Karpas-422 (cell line): ENCODE data around the gene PRCD. TPM values are rescaled to one million over a fixed set of nuclear protein-coding genes. Genes with fewer than 3 reads are reported as not detected.

Experiments used
- DNase-seq: peaks from one replicate; pipeline ENCODE4 v3.0.0-alpha.2; 2015
- H2AFZ ChIP-seq: fragments of 200-600 bp; sonication (generic); 2 replicates; pipeline ENCODE4 v1.6.1; 2014; ENCODE audit warnings: antibody characterized with exemption, low read length, mixed read lengths
- H3K27ac ChIP-seq: fragments of 200-600 bp; sonication (generic); 2 replicates; pipeline ENCODE4 v1.5.1; 2014; ENCODE audit warnings: mild to moderate bottlenecking, low read length, moderate library complexity
- H3K27me3 ChIP-seq: fragments of 200-600 bp; sonication (generic); 2 replicates; pipeline ENCODE4 v1.6.1; 2014; ENCODE audit warnings: low read length, mixed read lengths
- H3K36me3 ChIP-seq: fragments of 200-600 bp; sonication (generic); 2 replicates; pipeline ENCODE4 v1.6.1; 2014; ENCODE audit warnings: low read length, mixed read lengths; ENCODE audit not compliant: insufficient read depth
- H3K4me1 ChIP-seq: fragments of 200-600 bp; sonication (generic); 2 replicates; pipeline ENCODE4 v1.6.1; 2014; ENCODE audit warnings: mild to moderate bottlenecking, low read length, mixed read lengths
- H3K4me2 ChIP-seq: fragments of 200-600 bp; sonication (generic); 2 replicates; pipeline ENCODE4 v1.6.1; 2014; ENCODE audit warnings: low read length, low read depth, mild to moderate bottlenecking; ENCODE audit not compliant: poor library complexity, severe bottlenecking
- H3K4me3 ChIP-seq: fragments of 200-600 bp; sonication (generic); 2 replicates; pipeline ENCODE4 v1.5.1; 2014; ENCODE audit warnings: mild to moderate bottlenecking, antibody characterized with exemption, low read length, mixed read lengths
- H3K79me2 ChIP-seq: fragments of 200-600 bp; sonication (generic); 2 replicates; pipeline ENCODE4 v1.6.1; 2014; ENCODE audit warnings: mild to moderate bottlenecking, low read length, mixed read lengths
- H3K9ac ChIP-seq: fragments of 200-600 bp; sonication (generic); 2 replicates; pipeline ENCODE4 v1.6.0; 2014; ENCODE audit warnings: low read length
- H3K9me2 ChIP-seq: fragments of 200-600 bp; sonication (generic), shearing (Covaris generic); replicated peaks from 2 replicates; pipeline ENCODE4 v1.6.0; 2014; ENCODE audit warnings: mild to moderate bottlenecking, low read length, moderate library complexity; ENCODE audit not compliant: insufficient read depth
- H3K9me3 ChIP-seq: fragments of 300-700, 200-600 bp; sonication (generic); 2 replicates; pipeline ENCODE4 v1.6.1; 2014; ENCODE audit warnings: low read length, mixed read lengths
- H4K20me1 ChIP-seq: fragments of 200-600 bp; sonication (generic); 2 replicates; pipeline ENCODE4 v1.6.1; 2014; ENCODE audit warnings: mild to moderate bottlenecking, antibody characterized with exemption, low read length, low read depth; ENCODE audit not compliant: insufficient read depth
- total RNA-seq: library from RNA; depleted of rRNA; stranded (reverse); fragments of >200 nt; shearing (Covaris generic); gene quantifications from 2 replicates; pipeline ENCODE4 v1.2.3, GENCODE V29; 2014; ENCODE audit warnings: low replicate concordance

Gene PRCD
- total RNA-seq, 1 experiment from 2014 or later: 0.37 TPM

DNA sequence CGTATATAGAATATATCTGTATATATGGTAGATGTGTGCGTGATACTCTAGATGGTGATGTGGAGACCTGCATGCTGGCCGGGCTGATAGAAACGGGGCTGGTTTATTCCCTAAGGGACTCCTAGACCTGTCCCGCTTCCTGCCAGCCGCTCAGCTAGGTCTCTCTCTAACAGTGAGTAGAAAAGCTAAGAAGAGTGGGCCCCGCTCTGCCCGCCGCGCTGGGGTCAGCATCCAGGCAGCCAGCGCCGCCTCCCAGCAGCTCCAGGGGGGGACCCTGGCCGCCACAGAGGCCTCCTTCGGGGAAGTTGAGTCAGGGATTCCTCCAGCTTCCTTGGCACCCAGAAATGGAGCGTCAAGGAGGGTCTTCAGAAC, 11.7 kb upstream of the PRCD start:
- DNase-seq: peak; percentile 86
- no peaks in the 10 kb centered on the region for H3K9me2 ChIP-seq
- H3K4me2 ChIP-seq: peak overlapping the region; percentile 78
- H4K20me1 ChIP-seq: no peaks in the 10 kb centered on the region
- H3K36me3 ChIP-seq: no peaks in the 10 kb centered on the region
- peak overlapping the region; percentile 93; the same call in 1 of the 2 replicates for H2AFZ ChIP-seq
- H3K4me1 ChIP-seq: peaks cover 29% of the 10 kb centered on the region
- H3K27ac ChIP-seq: peak overlapping the region; percentile 65
- H3K4me3 ChIP-seq: peak overlapping the region; percentile 67
- no peaks in the 10 kb centered on the region for H3K27me3 ChIP-seq
- H3K9me3 ChIP-seq: no peaks in the 10 kb centered on the region
- H3K79me2 ChIP-seq: no peaks in the 10 kb centered on the region
- H3K9ac ChIP-seq: peak overlapping the region; percentile 77

GRCh38 chr17:76528528-76529223, 11.2 kb upstream of the PRCD start:
- no peaks in the 10 kb centered on the region for H3K9me2 ChIP-seq
- H3K4me2 ChIP-seq: peak overlapping the region; percentile 78
- H4K20me1 ChIP-seq: no peaks in the 10 kb centered on the region
- H2AFZ ChIP-seq: peak overlapping the region; percentile 93
- H3K9ac ChIP-seq: peak overlapping the region; percentile 77
- H3K4me1 ChIP-seq: peaks cover 26% of the 10 kb centered on the region
- no peaks in the 10 kb centered on the region for H3K79me2 ChIP-seq
- no peaks in the 10 kb centered on the region for H3K36me3 ChIP-seq
- peak overlapping the region; percentile 67 for H3K4me3 ChIP-seq
- H3K27me3 ChIP-seq: no peaks in the 10 kb centered on the region
- H3K27ac ChIP-seq: peak overlapping the region; percentile 65
- no peaks in the 10 kb centered on the region for H3K9me3 ChIP-seq
- peak; percentile 75 for DNase-seq

GRCh38 chr17:76529224-76530094, 10.4 kb upstream of the PRCD start:
- Histone ChIP-seq H3K36me3 (no peaks in the 10 kb centered on the region), H3K27ac (no peak overlapping the region), H3K9me2 (no peaks in the 10 kb centered on the region), H3K9me3 (no peaks in the 10 kb centered on the region), H3K4me2 (peak overlapping the region; percentile 78), H3K27me3 (no peaks in the 10 kb centered on the region), H3K4me3 (peak overlapping the region; percentile 67; the same call in 1 of the 2 replicates), H4K20me1 (no peaks in the 10 kb centered on the region), H2AFZ (peak overlapping the region; percentile 69; the same call in 1 of the 2 replicates), H3K79me2 (no peaks in the 10 kb centered on the region), H3K9ac (peak overlapping the region; percentile 77), H3K4me1 (peaks cover 26% of the 10 kb centered on the region)
- DNase-seq: peak; percentile 49

DNA sequence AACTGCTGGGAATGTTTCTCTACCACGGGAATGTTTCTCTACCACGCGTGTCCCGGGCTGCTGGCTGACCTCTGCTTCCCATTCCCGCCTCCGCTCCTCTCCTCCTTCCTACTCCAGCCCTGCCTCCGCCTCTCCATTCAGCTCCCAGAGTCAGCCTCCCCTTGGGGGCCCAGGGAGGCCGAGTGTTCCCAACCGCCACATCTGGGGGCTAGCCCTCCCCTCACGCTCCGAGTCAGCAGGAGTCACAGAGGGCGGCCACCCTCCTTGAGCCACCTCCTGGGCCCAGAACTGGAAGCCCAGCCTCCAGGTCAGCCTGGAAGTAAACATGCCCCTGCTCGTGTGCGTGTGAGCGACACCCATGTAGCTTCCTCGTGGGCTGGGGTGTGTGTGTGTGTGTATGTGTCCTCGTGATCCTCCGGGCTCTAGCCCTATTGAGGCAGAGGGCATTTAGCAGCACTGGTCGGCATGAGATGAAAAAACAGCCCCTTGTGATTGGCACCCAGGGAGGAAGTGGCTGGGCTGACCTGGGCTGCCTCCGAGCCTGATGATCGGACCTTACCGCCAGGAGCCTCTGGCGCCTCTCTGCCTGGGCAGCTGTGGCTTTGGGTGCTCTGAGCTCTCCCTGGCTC, 9.6 kb upstream of the PRCD start:
- Histone ChIP-seq H3K4me2 (no peak overlapping the region), H3K27ac (no peak overlapping the region), H2AFZ (no peak overlapping the region)

GRCh38 chr17:76530811-76531485, 8.9 kb upstream of the PRCD start:
- Histone ChIP-seq H3K9me2 (no peaks in the 10 kb centered on the region), H3K4me3 (no peak overlapping the region), H3K9me3 (no peaks in the 10 kb centered on the region), H3K4me1 (peaks cover 26% of the 10 kb centered on the region), H4K20me1 (no peaks in the 10 kb centered on the region), H3K4me2 (no peak overlapping the region), H3K79me2 (no peaks in the 10 kb centered on the region), H3K36me3 (no peaks in the 10 kb centered on the region), H3K27me3 (no peaks in the 10 kb centered on the region), H3K27ac (no peak overlapping the region), H3K9ac (no peak overlapping the region), H2AFZ (no peak overlapping the region)
- DNase-seq: no peak

More for the DNA sequence above, 9.6 kb upstream of the PRCD start:
- Histone ChIP-seq H3K79me2 (no peaks in the 10 kb centered on the region), H3K9me3 (no peaks in the 10 kb centered on the region), H3K9me2 (no peaks in the 10 kb centered on the region), H3K9ac (no peak overlapping the region), H4K20me1 (no peaks in the 10 kb centered on the region), H3K36me3 (no peaks in the 10 kb centered on the region), H3K4me3 (no peak overlapping the region), H3K27me3 (no peaks in the 10 kb centered on the region), H3K4me1 (peaks cover 26% of the 10 kb centered on the region)
- no peak for DNase-seq

DNA sequence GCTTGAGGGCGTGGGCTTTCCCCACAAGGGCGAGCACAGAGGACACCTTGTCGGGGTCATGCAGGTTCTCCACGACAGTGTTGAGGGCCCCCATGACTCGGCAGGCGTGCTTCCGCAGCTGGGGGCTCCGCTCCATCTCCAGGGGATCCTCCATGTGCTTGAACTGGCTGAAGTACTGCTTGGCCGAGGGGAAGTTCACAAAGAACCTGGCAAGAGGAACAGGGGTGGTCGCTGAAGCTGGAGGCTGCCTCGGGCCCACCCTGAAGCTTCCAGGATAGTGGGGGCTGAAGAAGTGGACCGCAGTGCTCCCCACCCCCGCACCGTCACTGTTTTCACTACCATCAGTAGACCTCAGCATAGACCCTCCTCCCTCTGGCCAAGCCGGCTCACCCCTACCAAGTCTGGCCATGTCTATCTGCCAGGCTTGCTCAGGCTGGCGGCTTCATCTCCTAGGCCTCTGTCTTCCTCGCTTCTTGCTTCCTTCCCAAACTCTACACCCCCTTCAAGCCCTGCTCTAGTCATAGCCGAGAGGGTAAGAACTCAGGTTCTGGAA, 8.3 kb upstream of the PRCD start:
- Histone ChIP-seq H3K27ac (no peak overlapping the region), H3K36me3 (no peaks in the 10 kb centered on the region), H3K4me1 (peaks cover 26% of the 10 kb centered on the region), H3K79me2 (no peaks in the 10 kb centered on the region), H4K20me1 (no peaks in the 10 kb centered on the region), H3K9ac (no peak overlapping the region), H3K27me3 (no peaks in the 10 kb centered on the region), H3K9me3 (no peaks in the 10 kb centered on the region), H2AFZ (no peak overlapping the region), H3K4me2 (no peak overlapping the region), H3K4me3 (no peak overlapping the region), H3K9me2 (no peaks in the 10 kb centered on the region)
- no peak for DNase-seq

DNA sequence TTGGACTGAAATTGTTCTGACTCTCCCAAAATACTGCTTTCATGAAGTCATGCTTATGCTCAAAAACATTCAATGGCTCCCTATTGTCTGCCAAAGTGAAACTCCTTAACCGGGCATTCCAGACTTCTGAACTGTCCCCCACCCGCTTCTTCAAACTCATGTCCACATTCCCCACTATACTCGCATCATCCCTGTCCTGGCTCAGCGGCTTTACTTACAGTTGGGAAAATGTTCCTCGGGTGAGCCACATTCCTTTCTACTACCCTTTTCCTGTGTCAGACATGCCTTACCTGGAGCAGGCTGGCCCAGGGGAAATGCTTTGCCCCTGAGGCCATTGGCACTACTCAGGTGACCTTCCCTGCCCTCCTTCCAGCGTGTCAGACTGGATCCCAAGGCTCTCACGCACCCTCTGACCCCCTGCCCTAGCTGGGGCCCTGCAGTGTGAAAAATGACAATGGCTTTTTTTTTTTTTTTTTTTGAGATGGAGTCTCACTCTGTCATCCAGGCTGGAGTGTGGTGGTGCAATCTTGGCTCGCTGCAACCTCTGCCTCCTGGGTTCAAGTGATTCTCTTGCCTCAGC, 7.7 kb upstream of the PRCD start:
- no peak overlapping the region for H3K4me2 ChIP-seq
- no peaks in the 10 kb centered on the region for H3K9me2 ChIP-seq
- H2AFZ ChIP-seq: no peak overlapping the region
- H4K20me1 ChIP-seq: no peaks in the 10 kb centered on the region
- H3K36me3 ChIP-seq: no peaks in the 10 kb centered on the region
- H3K27ac ChIP-seq: no peak overlapping the region
- no peaks in the 10 kb centered on the region for H3K79me2 ChIP-seq
- peaks cover 26% of the 10 kb centered on the region for H3K4me1 ChIP-seq
- no peaks in the 10 kb centered on the region for H3K9me3 ChIP-seq
- H3K27me3 ChIP-seq: no peaks in the 10 kb centered on the region
- no peak for DNase-seq
- H3K9ac ChIP-seq: no peak overlapping the region
- no peak overlapping the region for H3K4me3 ChIP-seq
